BE2C (cell line): ENCODE results near the gene GPM6B.

Experiments used
- DNase-seq: peaks from one replicate; pipeline ENCODE4 v3.0.0-alpha.2; 2020
- H3K27me3 ChIP-seq: fragments of 250-450 bp; sonication (Bioruptor Pico); 2 replicates; pipeline ENCODE4 v1.5.1; 2020; ENCODE audit warnings: mild to moderate bottlenecking
- H3K36me3 ChIP-seq: fragments of 250-450 bp; sonication (Bioruptor Pico); 2 replicates; pipeline ENCODE4 v1.5.1; 2020; ENCODE audit warnings: mild to moderate bottlenecking
- H3K4me1 ChIP-seq: fragments of 250-450 bp; sonication (Bioruptor Pico); 2 replicates; pipeline ENCODE4 v1.5.1; 2020
- H3K4me3 ChIP-seq: 2 replicates; pipeline ENCODE4 v1.5.1; 2011; ENCODE audit warnings: low read depth, low read length
- H3K9me3 ChIP-seq: fragments of 250-450 bp; sonication (Bioruptor Pico); 2 replicates; pipeline ENCODE4 v1.5.1; 2020
- TF ChIP-seq, protein P1 (sequence below): IDR thresholded peaks from 2 replicates; pipeline ENCODE4 v1.5.1; 2012; ENCODE audit warnings: mild to moderate bottlenecking, low read depth, low read length

The GPM6B gene

DNA sequence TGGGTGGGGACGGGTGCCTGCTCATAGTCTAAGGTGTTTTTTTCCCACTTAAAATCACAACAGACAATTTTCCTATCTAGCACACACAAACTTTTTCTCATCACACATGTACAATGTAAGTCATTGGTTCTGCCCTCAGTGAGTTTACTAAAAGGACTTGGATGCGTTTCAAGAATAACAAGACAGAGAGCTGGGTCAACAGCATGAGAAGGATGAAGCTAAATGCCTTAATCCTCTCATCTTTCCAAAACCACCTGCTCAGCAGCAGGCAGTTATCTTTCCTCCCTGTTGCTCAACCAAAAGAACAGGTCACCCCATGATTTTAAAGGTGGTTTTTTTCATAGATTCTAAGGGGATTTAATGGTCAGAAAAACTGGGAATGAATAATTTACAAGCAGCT is 42.2 kb downstream of the GPM6B start:
- TF ChIP-seq, protein P1, sequence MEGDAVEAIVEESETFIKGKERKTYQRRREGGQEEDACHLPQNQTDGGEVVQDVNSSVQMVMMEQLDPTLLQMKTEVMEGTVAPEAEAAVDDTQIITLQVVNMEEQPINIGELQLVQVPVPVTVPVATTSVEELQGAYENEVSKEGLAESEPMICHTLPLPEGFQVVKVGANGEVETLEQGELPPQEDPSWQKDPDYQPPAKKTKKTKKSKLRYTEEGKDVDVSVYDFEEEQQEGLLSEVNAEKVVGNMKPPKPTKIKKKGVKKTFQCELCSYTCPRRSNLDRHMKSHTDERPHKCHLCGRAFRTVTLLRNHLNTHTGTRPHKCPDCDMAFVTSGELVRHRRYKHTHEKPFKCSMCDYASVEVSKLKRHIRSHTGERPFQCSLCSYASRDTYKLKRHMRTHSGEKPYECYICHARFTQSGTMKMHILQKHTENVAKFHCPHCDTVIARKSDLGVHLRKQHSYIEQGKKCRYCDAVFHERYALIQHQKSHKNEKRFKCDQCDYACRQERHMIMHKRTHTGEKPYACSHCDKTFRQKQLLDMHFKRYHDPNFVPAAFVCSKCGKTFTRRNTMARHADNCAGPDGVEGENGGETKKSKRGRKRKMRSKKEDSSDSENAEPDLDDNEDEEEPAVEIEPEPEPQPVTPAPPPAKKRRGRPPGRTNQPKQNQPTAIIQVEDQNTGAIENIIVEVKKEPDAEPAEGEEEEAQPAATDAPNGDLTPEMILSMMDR, result no peak
- no peak overlapping the region for H3K4me3 ChIP-seq
- peaks cover 11% of the 10 kb centered on the region for H3K36me3 ChIP-seq
- no peaks in the 10 kb centered on the region for H3K9me3 ChIP-seq
- no peaks in the 10 kb centered on the region for H3K27me3 ChIP-seq
- no peak for DNase-seq
- no peaks in the 10 kb centered on the region for H3K4me1 ChIP-seq

DNA sequence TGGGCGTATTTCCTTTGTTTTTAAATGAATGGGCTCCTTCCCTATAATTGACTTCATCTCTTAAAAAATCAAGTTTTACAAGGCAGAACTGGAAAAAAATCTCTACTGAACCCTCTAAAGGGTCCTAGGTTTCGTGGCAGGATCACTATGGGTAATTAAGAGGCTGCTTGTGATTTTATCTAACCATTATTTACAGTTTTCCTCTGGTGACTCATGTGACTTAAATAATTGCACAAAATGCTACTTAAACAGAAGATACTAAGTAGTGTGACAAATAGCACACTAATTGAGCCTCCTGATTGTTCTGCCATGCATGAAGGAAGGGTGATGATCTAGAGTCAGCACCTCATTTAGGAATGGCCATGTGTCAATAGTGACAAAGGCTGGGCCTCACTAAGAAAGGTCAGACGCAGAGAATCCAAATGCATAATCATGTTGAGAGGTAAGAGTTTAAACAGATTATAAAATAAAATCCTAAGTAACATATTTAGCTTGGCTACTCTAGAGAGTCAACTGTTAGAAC is 46.8 kb downstream of the GPM6B start:
- DNase-seq, result no peak
- H3K36me3 ChIP-seq, result peaks cover 7% of the 10 kb centered on the region
- TF ChIP-seq, protein P1, result no peak
- H3K9me3 ChIP-seq, result no peaks in the 10 kb centered on the region
- H3K27me3 ChIP-seq, result no peaks in the 10 kb centered on the region
- no peaks in the 10 kb centered on the region for H3K4me1 ChIP-seq
- H3K4me3 ChIP-seq, result no peak overlapping the region

DNA sequence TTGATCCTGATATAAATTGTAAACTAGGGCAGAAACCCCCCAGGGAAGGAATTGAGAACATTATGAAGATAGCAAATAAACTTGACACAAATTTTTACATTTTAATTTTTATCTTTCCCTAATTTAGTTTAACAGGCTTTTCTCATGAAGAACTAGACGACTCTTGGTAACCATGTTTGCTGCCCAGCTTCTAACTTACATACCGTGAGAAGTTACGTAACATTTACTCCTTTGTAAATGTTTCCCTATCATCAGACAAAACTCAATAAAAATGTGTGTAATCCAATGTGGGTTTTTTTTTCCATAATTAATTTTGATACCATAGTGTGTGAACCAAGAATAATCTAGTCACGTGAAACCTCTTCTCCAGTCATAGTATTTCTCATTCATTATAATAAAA is 48.0 kb downstream of the GPM6B start:
- TF ChIP-seq, protein P1, result no peak
- no peaks in the 10 kb centered on the region; the same call in none of the 2 replicates for H3K36me3 ChIP-seq
- H3K9me3 ChIP-seq, result no peaks in the 10 kb centered on the region
- no peak overlapping the region for H3K4me3 ChIP-seq
- H3K4me1 ChIP-seq, result no peaks in the 10 kb centered on the region
- DNase-seq, result no peak
- H3K27me3 ChIP-seq, result no peaks in the 10 kb centered on the region

DNA sequence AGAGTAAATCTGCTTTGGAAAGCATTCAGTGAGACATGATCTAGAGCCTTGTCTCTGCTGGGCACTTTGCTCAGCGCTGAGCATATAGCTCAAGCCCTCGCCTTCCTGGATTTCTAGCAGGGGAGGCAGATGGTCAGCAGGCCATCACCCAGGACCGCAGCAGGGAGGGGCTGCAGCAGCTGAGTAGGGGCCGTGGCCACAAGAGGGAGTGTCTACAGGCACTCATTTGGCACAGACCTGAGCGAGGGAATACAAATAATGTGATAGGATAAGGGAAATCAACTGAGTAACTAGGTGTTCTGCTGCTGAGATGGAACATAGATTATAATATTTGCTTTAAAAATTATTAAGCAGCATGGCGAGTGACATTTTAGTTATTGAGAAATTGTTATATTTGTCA is 52.1 kb downstream of the GPM6B start:
- no peak overlapping the region for H3K4me3 ChIP-seq
- H3K36me3 ChIP-seq, result no peaks in the 10 kb centered on the region; the same call in none of the 2 replicates
- no peaks in the 10 kb centered on the region for H3K27me3 ChIP-seq
- peak; percentile 58 for DNase-seq
- TF ChIP-seq, protein P1, result peak; percentile 58
- no peaks in the 10 kb centered on the region for H3K4me1 ChIP-seq
- H3K9me3 ChIP-seq, result no peaks in the 10 kb centered on the region

DNA sequence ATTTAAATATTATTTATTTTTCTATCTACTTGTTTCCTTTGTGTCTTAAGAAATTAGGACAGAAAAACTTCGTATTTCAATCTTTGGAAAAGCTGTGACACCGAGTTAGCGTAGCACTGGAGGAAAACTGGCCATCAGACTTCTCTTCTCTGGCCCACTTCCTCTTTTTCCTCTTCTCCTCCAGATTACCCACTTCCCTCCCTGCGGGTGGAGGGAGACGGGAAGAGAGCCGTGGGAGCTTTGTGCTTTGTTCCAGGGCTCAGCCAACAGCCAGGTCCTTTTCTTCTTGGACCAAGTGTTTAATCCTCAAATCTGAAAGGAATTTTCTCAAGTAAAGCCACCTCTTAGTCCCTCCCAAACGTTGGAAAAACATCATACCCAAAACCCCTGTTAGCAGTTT is 52.6 kb downstream of the GPM6B start:
- H3K9me3 ChIP-seq, result no peaks in the 10 kb centered on the region
- H3K27me3 ChIP-seq, result no peaks in the 10 kb centered on the region
- TF ChIP-seq, protein P1, result no peak
- H3K4me3 ChIP-seq, result no peak overlapping the region
- no peaks in the 10 kb centered on the region for H3K4me1 ChIP-seq
- no peak for DNase-seq
- H3K36me3 ChIP-seq, result no peaks in the 10 kb centered on the region; the same call in none of the 2 replicates

DNA sequence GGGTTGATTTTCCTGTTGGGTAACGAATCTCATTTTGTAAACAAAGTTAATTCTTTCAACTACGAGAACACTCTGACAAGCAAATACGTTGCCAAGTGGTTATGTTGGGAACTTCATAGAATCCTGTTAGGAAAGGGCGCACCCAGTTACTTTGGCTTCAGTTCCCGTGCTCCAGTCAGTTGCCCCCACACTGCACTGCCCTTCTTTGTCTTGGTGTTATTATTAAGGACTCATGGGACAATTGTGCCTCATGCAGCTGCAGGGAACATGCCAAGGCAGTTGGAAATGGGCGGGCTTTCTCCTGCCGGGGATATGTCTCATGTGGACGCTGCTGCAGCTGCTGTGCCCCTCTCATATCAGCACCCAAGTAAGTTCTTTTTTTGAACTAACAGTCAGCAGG is 53.4 kb downstream of the GPM6B start:
- Histone ChIP-seq H3K36me3 (no peaks in the 10 kb centered on the region; the same call in 1 of the 2 replicates), H3K4me3 (no peak overlapping the region), H3K27me3 (no peaks in the 10 kb centered on the region), H3K4me1 (no peaks in the 10 kb centered on the region), H3K9me3 (no peaks in the 10 kb centered on the region)
- TF ChIP-seq, protein P1, result no peak
- DNase-seq, result no peak
